ENCODE data around the gene RAB17. TPM values are rescaled to one million over a fixed set of nuclear protein-coding genes. Genes with fewer than 3 reads are reported as not detected.
"Not testable (repeated sequence)": the region's sequence is repeated elsewhere in the genome, so short reads cannot be mapped to it uniquely, and the experiment has no call there.

RAB17 gene
- total and polyA plus RNA-seq, 2 of the 8 experiments (the other 6 are each of a cell fraction or from before 2014, with no cell fraction given), result 42.6 to 83.4 TPM

DNA sequence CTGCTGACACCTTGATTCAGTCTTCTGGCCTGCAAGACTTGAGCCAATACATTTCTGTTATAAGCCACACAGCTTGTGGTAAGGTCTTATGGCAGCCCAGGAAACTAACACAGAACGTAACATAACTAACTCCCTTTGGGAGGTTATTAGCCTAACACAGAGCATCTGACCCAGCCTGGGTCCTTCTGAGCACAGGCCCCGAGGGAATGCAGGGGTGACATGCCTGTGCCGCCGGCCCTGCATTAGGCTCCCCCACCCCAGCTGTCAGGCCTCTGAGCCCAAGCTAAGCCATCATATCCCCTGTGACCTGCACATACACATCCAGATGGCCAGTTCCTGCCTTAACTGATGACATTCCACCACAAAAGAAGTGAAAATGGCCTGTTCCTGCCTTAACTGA lies 16.0 kb upstream of the RAB17 start:
- H3K18ac ChIP-seq (ENCODE audit: extremely low read depth, low read length); FAIRE-seq; DNase-seq (ENCODE audit: low read depth in 1 of 2, low spot score in 2 of 2); H3K4me3 ChIP-seq (ENCODE audit: extremely low read depth in 1 of 4, insufficient read depth in 2 of 4, low read depth in 3 of 4, low read length in 4 of 4); H3K23me2 ChIP-seq (ENCODE audit: low read depth, low read length); H4K5ac ChIP-seq (ENCODE audit: insufficient read length, low read depth, low read length); H3K9ac ChIP-seq (replicated peaks in 1 of 4; ENCODE audit: extremely low read depth in 1 of 4, low read depth in 3 of 4, low read length in 3 of 4); H4K8ac ChIP-seq (ENCODE audit: extremely low read depth, insufficient read depth, low read length); H2AFZ ChIP-seq (ENCODE audit: low read length); H3K56ac ChIP-seq (replicated peaks; ENCODE audit: insufficient read length, low read depth, low read length); H3K79me2 ChIP-seq (ENCODE audit: control insufficient read depth in 1 of 2, insufficient read depth in 2 of 2, low read length in 2 of 2); POLR2A ChIA-PET (ENCODE audit: partially characterized antibody); H3K4me1 ChIP-seq (replicated peaks in 1 of 4; ENCODE audit: control insufficient read depth in 3 of 4, insufficient read depth in 4 of 4, low read length in 3 of 4); H3K27ac ChIP-seq (ENCODE audit: low read depth, low read length); H3K36me3 ChIP-seq (ENCODE audit: control insufficient read depth in 2 of 4, insufficient read depth in 4 of 4, low read length in 3 of 4); H3K4ac ChIP-seq (replicated peaks; ENCODE audit: insufficient read length, low read depth, low read length); H2BK15ac ChIP-seq (ENCODE audit: low read length); H3K14ac ChIP-seq (ENCODE audit: insufficient read length); H2AK5ac ChIP-seq (ENCODE audit: low read depth, low read length); H3K27me3 ChIP-seq (replicated peaks in 1 of 4; ENCODE audit: control insufficient read depth in 3 of 4, extremely low read depth in 1 of 4, insufficient read depth in 3 of 4, low read length in 3 of 4); H3K4me2 ChIP-seq (ENCODE audit: insufficient read depth in 1 of 2, low read depth in 2 of 2, low read length in 2 of 2); H4K91ac ChIP-seq (replicated peaks; ENCODE audit: insufficient read length, low read length); H3K79me1 ChIP-seq (ENCODE audit: low read depth, low read length); H3K23ac ChIP-seq (ENCODE audit: insufficient read length); H2BK120ac ChIP-seq (replicated peaks; ENCODE audit: low read depth, low read length); H4K20me1 ChIP-seq (replicated peaks in 1 of 2; ENCODE audit: control insufficient read depth in 1 of 2, insufficient read depth in 2 of 2, low read length in 2 of 2): not testable (repeated sequence)
- Histone ChIP-seq H3K9me3 (ENCODE audit: insufficient read depth in 2 of 2, low read depth in 1 of 2, low read length in 1 of 2) (peaks cover 10 to 16% of the 10 kb centered on the region in 2 experiments; a peak in 3 of 4 replicates), H2BK12ac (ENCODE audit: low read depth, low read length) (peak overlapping the region; percentile 71; the same call in 1 of the 2 replicates), H2BK20ac (ENCODE audit: low read length) (peak overlapping the region; percentile 15; the same call in 1 of the 2 replicates), H2BK5ac (ENCODE audit: low read depth, low read length) (peak overlapping the region; percentile 68; the same call in 1 of the 2 replicates)
- WGBS, 2 experiments (ENCODE audit: extremely low coverage in 1 of 2, insufficient coverage in 1 of 2, insufficient read length in 1 of 2, insufficient replicate concordance in 2 of 2, low coverage in 1 of 2, low lambda C conversion rate in 2 of 2, missing lambda C conversion rate in 1 of 2), result 95% methylated on average over 4 of the region's 4 CpGs; no CpG with 5 or more reads in 1 of the 2 experiments
- CTCF ChIA-PET (ENCODE audit: partially characterized antibody), result interaction anchor here (0.7 to 8.8 kb wide), 2 partner anchors 8 to 68 kb away, joined by 3 to 63 read pairs; no protein-coding TSS in a partner anchor

Data from H1 (cell line).